D721Med (cell line): ENCODE data around the gene NTHL1.
"Not testable (repeated sequence)": the region's sequence is repeated elsewhere in the genome, so short reads cannot be mapped to it uniquely, and the experiment has no call there.

Source experiments
- DNase-seq: peaks from one replicate; pipeline ENCODE4 v3.0.0; 2011; ENCODE audit warnings: low spot score; ENCODE audit not compliant: insufficient read length
- FAIRE-seq: peaks from 2 replicates; lab custom pipeline; 2011; peaks lifted over from hg19 to GRCh38; lab: Jason Lieb, UNC
- CTCF ChIP-seq: IDR thresholded peaks from 2 replicates; pipeline ENCODE4 v1.5.1; 2012; ENCODE audit warnings: mild to moderate bottlenecking, control low read depth; ENCODE audit not compliant: insufficient read depth; ENCODE audit errors: missing control alignments

NTHL1 gene

GRCh38 chr16:2034696-2035430, 12.8 kb downstream of the NTHL1 start:
- TF ChIP-seq CTCF = no peak
- FAIRE-seq (no peak), DNase-seq (no peak)

- not testable (repeated sequence) for FAIRE-seq, DNase-seq
These were observed 13.5 kb downstream of the NTHL1 start for GRCh38 chr16:2033909-2034695.

GRCh38 chr16:2033057-2033908, 14.4 kb downstream of the NTHL1 start:
- TF ChIP-seq CTCF = no peak
- no peak for FAIRE-seq
- no peak for DNase-seq

- DNase-seq (no peak), FAIRE-seq (no peak)
- no peak for TF ChIP-seq CTCF
These were observed 15.2 kb downstream of the NTHL1 start for GRCh38 chr16:2032285-2033056.

- TF ChIP-seq CTCF = no peak
- DNase-seq (no peak), FAIRE-seq (no peak)
These were observed 16.5 kb downstream of the NTHL1 start for GRCh38 chr16:2031081-2031577.

GRCh38 chr16:2030036-2030435, 17.6 kb downstream of the NTHL1 start:
- FAIRE-seq = no peak
- no peak for DNase-seq
- TF ChIP-seq CTCF = no peak

- DNase-seq = no peak
- no peak for FAIRE-seq
- TF ChIP-seq CTCF = no peak
These were observed 18.3 kb downstream of the NTHL1 start for GRCh38 chr16:2029350-2029749.
